Heart right ventricle (tissue), 16 donors: ENCODE measurements around the gene LRMDA. TPM values are rescaled to one million over a fixed set of nuclear protein-coding genes. Genes with fewer than 3 reads are reported as not detected.

Experiments used
- ATAC-seq, 8 donors: fragments of 200-7000 bp; cut with Tn5 transposase; one replicate each; pipeline ENCODE4 v1.9.1; 2020; ENCODE audit warnings: mild to moderate bottlenecking in 8 of 8, moderate library complexity in 8 of 8, moderate number of reproducible peaks in 1 of 8
- DNase-seq, 2 donors: peaks; one replicate each; pipeline ENCODE4 v3.0.0-alpha.2; 2020
- H3K27ac ChIP-seq, 10 donors: fragments of 200-600 bp; sonication (generic) in 2 of 10; one replicate each; pipeline versions ENCODE4 v1.5.0 to v1.8.0; 2020 to 2022; ENCODE audit warnings: mild to moderate bottlenecking in 3 of 10
- H3K27me3 ChIP-seq, 7 donors: fragments of 200-600 bp; one replicate each; pipeline ENCODE4 v1.8.0; 2021 to 2022; ENCODE audit warnings: mild to moderate bottlenecking in 2 of 7
- H3K36me3 ChIP-seq, 9 donors: fragments of 200-600 bp; sonication (generic) in 1 of 9; one replicate each; pipeline versions ENCODE4 v1.5.0 to v1.8.0; 2020 to 2022; ENCODE audit warnings: mild to moderate bottlenecking in 2 of 9
- H3K4me1 ChIP-seq, 9 donors: fragments of 200-600 bp; sonication (generic) in 1 of 9; one replicate each; pipeline versions ENCODE4 v1.5.0 to v1.8.0; 2020 to 2022; ENCODE audit warnings: mild to moderate bottlenecking in 4 of 9
- H3K4me3 ChIP-seq, 10 donors: fragments of 200-600 bp; sonication (generic) in 2 of 10; one replicate each; pipeline versions ENCODE4 v1.5.0 to v1.8.0; 2020 to 2022; ENCODE audit warnings: mild to moderate bottlenecking in 7 of 10, moderate library complexity in 2 of 10
- H3K9me3 ChIP-seq, 11 donors: fragments of 200-600 bp in 10 of 11; sonication (generic) in 2 of 11; one replicate each; pipeline versions ENCODE4 v1.5.0 to v1.8.0; 2013 to 2022; ENCODE audit warnings: mild to moderate bottlenecking in 2 of 11, control low read depth in 1 of 11, moderate library complexity in 1 of 11
- whole genome bisulfite sequencing, 2 donors: extraction: QIAGEN DNeasy Blood & Tissue Kit; methylation state at CpG; one replicate each; pipeline ENCODE4 v1.1.7; 2013; ENCODE audit warnings: inconsistent platforms in 1 of 2; 5-methylcytosine and 5-hydroxymethylcytosine counted together
- intact Hi-C, 10 donors: fragments of 100-400 bp; cut with DNase I; formaldehyde crosslinking; loops; one replicate each; pipeline versions ENCODE4 v1.11.1 to v1.14.2; 2022
- polyA plus RNA-seq, 2 donors: library from polyadenylated mRNA; stranded (reverse); fragments of 200-250 nt; gene quantifications; one replicate each; pipeline ENCODE4 v1.2.3, GENCODE V29; 2013
- total RNA-seq, 10 donors: library from RNA; stranded (reverse); fragmentation: NEBNext Ultra II Directional in 3 of 10; extraction: Animal tissue kit (Norgen Biotek cat#: 25700) in 3 of 10; gene quantifications; one replicate each; pipeline versions ENCODE4 v1.2.1 to v1.2.4, GENCODE V29; 2021 to 2023
- TF ChIP-seq, protein P1 (sequence below), 9 donors: fragments of 200-600 bp; sonication (generic) in 2 of 9; IDR thresholded peaks; one replicate each; pipeline versions ENCODE4 v1.5.0 to v1.8.0; 2021 to 2022; ENCODE audit warnings: antibody characterized with exemption in 9 of 9, mild to moderate bottlenecking in 5 of 9, moderate library complexity in 1 of 9
- donor health status: Arrhythmogenic right ventricular cardiomyopathy.
- donor health status: ischemic (EF 13 %, LVEDD 7.1; RV severe dilation, severe dysfunction).
- donor health status: healthy with polysubstance abuse.
- donor health status: DM: no; HTN: yes; CAD: no.
- donor health status: DM: no; HTN: no; CAD: no.
- donor health status: ischemic (EF 25% LVEDD 6.9; RV normal size, moderate dysfunction).
- donor health status: ischemic (EF 25% LVEDD 5.7; RV mildly dilated, moderate dysfunction).
- donor health status: healthy.
- donor health status: DM: yes; HTN: yes; CAD: no.
- donor health status: Ischemic cardiomyopathy.
- donor health status: ischemic (EF 35%, LVEDD 5.7; RV mildly dilated, moderate dysfunction).
- donor health status: nonischemic (EF 11% LVEDD 7.7; RV severe dilation, severe dysfunction).
- donor health status: DM: yes; HTN: yes; CAD: no.
- donor health status: PGD.
- donor health status: ischemic (EF 29% LVEDD 5.4; RV normal size, mild dysfunction).
- donor health status: nonischemic (EF 23%, LVEDD 6.1; RV moderate dilation, normal function).

Gene LRMDA
- total and polyA plus RNA-seq, 12 donors: 4.0 to 59.8 (median 12.7) TPM

DNA sequence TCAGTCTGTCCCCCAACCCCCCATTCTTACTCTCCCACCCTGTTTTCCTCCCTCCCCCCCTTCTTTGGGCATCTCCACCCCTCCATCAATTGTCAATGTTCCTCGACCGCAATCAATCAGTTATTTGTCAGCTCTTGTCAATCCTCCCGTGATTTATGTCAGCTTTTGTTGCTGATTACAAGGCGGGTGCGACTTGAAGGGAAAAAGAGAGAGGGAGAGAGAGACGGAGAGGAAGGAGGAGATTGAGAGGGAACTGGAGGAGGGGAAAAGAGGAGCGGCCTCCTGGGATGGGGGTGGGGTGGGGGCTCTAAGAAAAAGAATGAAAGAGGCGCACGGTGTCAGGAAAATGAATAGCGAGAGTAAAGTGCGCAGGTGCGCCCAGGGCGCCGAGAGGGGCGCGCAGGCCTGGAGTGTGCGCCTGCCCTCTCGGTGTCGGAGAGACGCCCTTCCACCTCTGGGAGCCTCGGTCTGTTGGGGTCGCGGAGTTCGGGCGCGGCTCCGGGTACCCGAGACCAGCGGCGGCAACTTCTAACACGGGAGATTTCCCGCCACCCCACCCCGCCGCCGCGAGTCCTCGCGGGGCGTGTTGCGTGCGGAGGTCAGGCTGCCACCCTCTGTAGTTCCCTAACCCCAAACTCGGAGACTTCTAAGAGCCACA lies 28.8 kb upstream of the LRMDA start:
- Histone ChIP-seq H3K27ac (peak overlapping the region; percentile 85 to 99 (median 94)), H3K4me3 (peak overlapping the region; percentile 53 to 94 (median 88)), H3K4me1 (peaks cover 5 to 65% (median 48%) of the 10 kb centered on the region in 9 donors), H3K9me3 (no peaks in the 10 kb centered on the region), H3K27me3 (peaks cover 0 to 64% (median 30%) of the 10 kb centered on the region in 7 donors), H3K36me3 (peaks cover 0 to 17% (median 7%) of the 10 kb centered on the region in 9 donors)
- TF ChIP-seq, protein P1, sequence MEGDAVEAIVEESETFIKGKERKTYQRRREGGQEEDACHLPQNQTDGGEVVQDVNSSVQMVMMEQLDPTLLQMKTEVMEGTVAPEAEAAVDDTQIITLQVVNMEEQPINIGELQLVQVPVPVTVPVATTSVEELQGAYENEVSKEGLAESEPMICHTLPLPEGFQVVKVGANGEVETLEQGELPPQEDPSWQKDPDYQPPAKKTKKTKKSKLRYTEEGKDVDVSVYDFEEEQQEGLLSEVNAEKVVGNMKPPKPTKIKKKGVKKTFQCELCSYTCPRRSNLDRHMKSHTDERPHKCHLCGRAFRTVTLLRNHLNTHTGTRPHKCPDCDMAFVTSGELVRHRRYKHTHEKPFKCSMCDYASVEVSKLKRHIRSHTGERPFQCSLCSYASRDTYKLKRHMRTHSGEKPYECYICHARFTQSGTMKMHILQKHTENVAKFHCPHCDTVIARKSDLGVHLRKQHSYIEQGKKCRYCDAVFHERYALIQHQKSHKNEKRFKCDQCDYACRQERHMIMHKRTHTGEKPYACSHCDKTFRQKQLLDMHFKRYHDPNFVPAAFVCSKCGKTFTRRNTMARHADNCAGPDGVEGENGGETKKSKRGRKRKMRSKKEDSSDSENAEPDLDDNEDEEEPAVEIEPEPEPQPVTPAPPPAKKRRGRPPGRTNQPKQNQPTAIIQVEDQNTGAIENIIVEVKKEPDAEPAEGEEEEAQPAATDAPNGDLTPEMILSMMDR (IDR thresholded peaks at IDR 0.05): no peak
- ATAC-seq (peak in 5 of 8 donors; percentile 6 to 12 (median 9)), DNase-seq (peak; percentile 31 to 35)
- intact Hi-C loops: loop anchor here in 7 of 10 donors (2.0 to 10.0 kb wide), 23 partner anchors 140 to 1602 kb away; no protein-coding TSS in a partner anchor
- WGBS, 2 donors: 1% methylated on average over 39 to 42 of the region's 42 CpGs

DNA sequence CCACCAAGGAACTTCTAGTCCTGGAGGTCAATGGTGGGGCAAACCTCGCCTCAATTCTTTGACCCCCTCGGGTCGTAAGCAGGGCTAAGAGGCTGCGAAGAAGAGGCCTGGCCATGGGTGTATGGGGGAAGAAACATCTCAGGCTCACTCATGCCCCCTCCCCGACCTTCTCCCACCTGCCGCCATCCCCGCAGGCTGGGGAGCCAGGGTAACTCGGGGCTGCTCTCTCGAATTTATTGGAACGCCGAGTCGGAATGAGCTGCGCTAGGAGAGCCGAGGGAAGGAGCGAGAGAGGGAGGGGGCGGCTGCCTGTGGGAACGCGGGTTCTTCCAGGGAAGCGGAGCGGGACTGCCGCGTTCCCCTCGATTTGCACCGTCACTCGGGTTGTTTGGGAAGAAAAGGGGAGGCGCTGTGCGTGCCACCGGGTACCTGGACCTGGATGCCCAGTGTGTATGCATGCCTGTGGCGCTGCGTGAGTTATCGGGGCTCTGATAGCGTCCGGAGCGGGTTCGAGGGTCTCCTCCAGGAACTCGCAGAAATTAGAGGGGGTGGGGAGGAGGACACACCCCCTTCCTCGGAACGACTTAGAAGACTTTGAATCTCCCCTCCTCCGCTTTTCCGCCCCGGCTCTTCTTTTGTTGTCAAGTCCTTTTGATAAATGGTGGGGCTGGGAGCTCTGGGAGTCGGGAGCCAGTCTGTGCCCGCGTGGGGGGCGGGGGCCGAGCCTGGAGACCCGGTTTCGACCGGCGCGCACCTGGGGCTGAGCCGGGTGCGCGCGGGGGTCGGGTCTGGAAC lies 28.1 kb upstream of the LRMDA start:
- Histone ChIP-seq H3K27me3 (peaks cover 0 to 69% (median 29%) of the 10 kb centered on the region in 7 donors), H3K4me3 (peak overlapping the region; percentile 53 to 94 (median 88)), H3K27ac (peak overlapping the region; percentile 85 to 99 (median 94)), H3K4me1 (peaks cover 5 to 68% (median 49%) of the 10 kb centered on the region in 9 donors), H3K36me3 (peaks cover 0 to 14% (median 6%) of the 10 kb centered on the region in 9 donors), H3K9me3 (no peaks in the 10 kb centered on the region)
- TF ChIP-seq, protein P1 (IDR thresholded peaks at IDR 0.05): no peak
- DNase-seq (peak; percentile 29 to 41), ATAC-seq (no peak)
- intact Hi-C loops: loop anchor here in 7 of 10 donors (2.0 to 10.0 kb wide), 23 partner anchors 139 to 1601 kb away; no protein-coding TSS in a partner anchor
- WGBS, 2 donors: 1% methylated on average over 56 of the region's 56 CpGs

DNA sequence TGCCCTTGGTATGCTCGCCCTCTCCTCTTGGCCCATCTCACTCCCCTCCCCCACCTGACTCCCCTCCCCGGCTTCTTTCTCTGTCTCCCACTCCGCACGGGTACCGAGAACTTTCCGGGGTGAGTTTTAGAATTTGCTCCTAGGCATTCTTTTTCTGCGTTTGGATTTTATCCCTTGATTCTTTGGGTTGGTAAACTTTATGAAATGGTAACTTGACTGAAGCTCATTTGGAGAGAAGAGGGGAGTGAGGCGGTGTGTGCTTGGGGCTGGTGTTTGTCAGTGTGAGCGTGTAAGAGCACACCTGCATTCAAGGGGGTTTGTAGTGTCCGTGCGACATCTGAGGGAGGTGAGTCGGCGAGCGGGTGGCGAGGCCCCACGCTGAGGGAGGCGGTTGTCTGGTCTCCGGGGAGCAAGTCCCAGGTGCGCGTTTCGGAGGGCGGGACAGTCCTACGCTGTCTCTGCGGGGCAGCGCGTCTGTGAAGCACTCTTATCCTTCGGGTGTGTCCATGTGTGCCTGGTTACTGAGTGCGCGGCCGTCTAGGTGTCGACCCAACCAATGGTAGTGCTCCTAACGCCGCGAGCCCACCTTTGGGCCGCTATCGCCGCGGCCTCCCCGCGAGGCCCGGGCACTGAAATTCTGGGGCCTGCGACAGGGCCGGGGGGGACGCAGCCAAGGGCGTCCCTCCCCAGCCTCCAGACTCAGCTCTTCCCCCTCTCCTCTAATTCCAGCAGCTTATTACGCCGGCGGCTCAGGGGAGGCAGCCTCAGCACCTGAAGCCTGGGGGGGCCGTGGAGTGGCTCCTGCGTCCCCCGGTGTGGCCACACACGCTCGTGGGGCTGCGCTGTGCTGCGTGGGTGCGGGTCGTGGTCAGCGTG lies 27.2 kb upstream of the LRMDA start:
- Histone ChIP-seq H3K27me3 (peaks cover 0 to 78% (median 24%) of the 10 kb centered on the region in 7 donors), H3K9me3 (no peaks in the 10 kb centered on the region), H3K36me3 (peaks cover 0 to 6% (median 0%) of the 10 kb centered on the region in 9 donors), H3K27ac (peak overlapping the region in 9 of 10 donors; percentile 87 to 99 (median 94)), H3K4me1 (peaks cover 5 to 65% (median 56%) of the 10 kb centered on the region in 9 donors), H3K4me3 (peak overlapping the region; percentile 53 to 94 (median 88))
- ATAC-seq: no peak
- 7 to 17% methylated on average over 58 of the region's 58 CpGs for WGBS, 2 donors
- DNase-seq: peak; percentile 11 to 26
- intact Hi-C loops: loop anchor here in 7 of 10 donors (2.0 to 10.0 kb wide), 23 partner anchors 138 to 1601 kb away; no protein-coding TSS in a partner anchor
- TF ChIP-seq, protein P1 (IDR thresholded peaks at IDR 0.05): no peak
